ENCODE data around the gene A4GALT.
"Not testable (repeated sequence)": the region's sequence is repeated elsewhere in the genome, so short reads cannot be mapped to it uniquely, and the experiment has no call there.

The A4GALT gene

GRCh38 chr22:42670046-42670445 is 50.6 kb downstream of the A4GALT start:
- Histone ChIP-seq H3K27me3 (replicated peaks; ENCODE audit: control insufficient read depth, insufficient read depth, low read length) (no peaks in the 10 kb centered on the region), H3K4me3 (replicated peaks; ENCODE audit: low read depth, low read length) (no peak overlapping the region), H3K36me3 (ENCODE audit: control insufficient read depth, insufficient read depth, low read length) (no peaks in the 10 kb centered on the region)
- no peak for TF ChIP-seq CTCF (IDR thresholded peaks at IDR 0.05; ENCODE audit: insufficient read depth, low read length, poor library complexity, severe bottlenecking)
- no peak for DNase-seq (ENCODE audit: extremely low read depth, insufficient read length)

- not testable (repeated sequence) for H3K27me3 ChIP-seq (replicated peaks; ENCODE audit: control insufficient read depth, insufficient read depth, low read length); DNase-seq (ENCODE audit: extremely low read depth, insufficient read length); H3K4me3 ChIP-seq (replicated peaks; ENCODE audit: low read depth, low read length); H3K36me3 ChIP-seq (ENCODE audit: control insufficient read depth, insufficient read depth, low read length)
Observed at GRCh38 chr22:42666393-42666792, 54.3 kb downstream of the A4GALT start.

GRCh38 chr22:42664976-42665831 is 55.5 kb downstream of the A4GALT start:
- peak; percentile 57 for DNase-seq (ENCODE audit: extremely low read depth, insufficient read length)
- Histone ChIP-seq H3K36me3 (ENCODE audit: control insufficient read depth, insufficient read depth, low read length) (no peaks in the 10 kb centered on the region), H3K4me3 (replicated peaks; ENCODE audit: low read depth, low read length) (no peak overlapping the region), H3K27me3 (replicated peaks; ENCODE audit: control insufficient read depth, insufficient read depth, low read length) (no peaks in the 10 kb centered on the region)
- TF ChIP-seq CTCF (IDR thresholded peaks at IDR 0.05; ENCODE audit: insufficient read depth, low read length, poor library complexity, severe bottlenecking): no peak

- TF ChIP-seq CTCF (IDR thresholded peaks at IDR 0.05; ENCODE audit: insufficient read depth, low read length, poor library complexity, severe bottlenecking): peak; percentile 83
- peak; percentile 83 for DNase-seq (ENCODE audit: extremely low read depth, insufficient read length)
- Histone ChIP-seq H3K36me3 (ENCODE audit: control insufficient read depth, insufficient read depth, low read length) (no peaks in the 10 kb centered on the region), H3K27me3 (replicated peaks; ENCODE audit: control insufficient read depth, insufficient read depth, low read length) (no peaks in the 10 kb centered on the region), H3K4me3 (replicated peaks; ENCODE audit: low read depth, low read length) (peak overlapping the region; percentile 69)
Observed at GRCh38 chr22:42661985-42662831, 58.5 kb downstream of the A4GALT start.

GRCh38 chr22:42656578-42656977 is 64.1 kb downstream of the A4GALT start:
- TF ChIP-seq CTCF (IDR thresholded peaks at IDR 0.05; ENCODE audit: insufficient read depth, low read length, poor library complexity, severe bottlenecking): no peak
- H3K4me3 ChIP-seq (replicated peaks; ENCODE audit: low read depth, low read length): no peak overlapping the region
- H3K36me3 ChIP-seq (ENCODE audit: control insufficient read depth, insufficient read depth, low read length): no peaks in the 10 kb centered on the region
- no peak for DNase-seq (ENCODE audit: extremely low read depth, insufficient read length)
- H3K27me3 ChIP-seq (replicated peaks; ENCODE audit: control insufficient read depth, insufficient read depth, low read length): no peaks in the 10 kb centered on the region

- peak; percentile 56 for DNase-seq (ENCODE audit: extremely low read depth, insufficient read length)
Observed at GRCh38 chr22:42655693-42656092, 65.0 kb downstream of the A4GALT start.

More at GRCh38 chr22:42655693-42656092, 65.0 kb downstream of the A4GALT start:
- Histone ChIP-seq H3K36me3 (ENCODE audit: control insufficient read depth, insufficient read depth, low read length) (no peaks in the 10 kb centered on the region), H3K27me3 (replicated peaks; ENCODE audit: control insufficient read depth, insufficient read depth, low read length) (no peaks in the 10 kb centered on the region), H3K4me3 (replicated peaks; ENCODE audit: low read depth, low read length) (no peak overlapping the region)
- TF ChIP-seq CTCF (IDR thresholded peaks at IDR 0.05; ENCODE audit: insufficient read depth, low read length, poor library complexity, severe bottlenecking): no peak
